GM12892 (cell line): Measurements from ENCODE around the gene LRP1-AS.

Experiments used
- DNase-seq: peaks from one replicate; pipeline ENCODE4 v3.0.0; 2011; ENCODE audit not compliant: insufficient read length
- FAIRE-seq: peaks from 2 replicates; lab custom pipeline; 2011; peaks lifted over from hg19 to GRCh38; lab: Jason Lieb, UNC
- POLR2A ChIP-seq: IDR thresholded peaks from 2 replicates; pipeline ENCODE4 v1.6.1; 2011; ENCODE audit warnings: low read depth, low read length, control low read depth
- POLR2AphosphoS5 ChIP-seq: IDR thresholded peaks from 2 replicates; pipeline ENCODE4 v1.6.1; 2011; ENCODE audit warnings: low read depth, low read length, control low read depth
- TAF1 ChIP-seq: IDR thresholded peaks from 2 replicates; pipeline ENCODE4 v1.6.1; 2011; ENCODE audit warnings: low read depth, mild to moderate bottlenecking, control low read depth, low read length, borderline replicate concordance

Gene LRP1-AS

GRCh38 chr12:57178213-57178612 lies 30.8 kb upstream of the LRP1-AS start:
- DNase-seq: no peak

GRCh38 chr12:57177354-57177753 lies 29.9 kb upstream of the LRP1-AS start:
- FAIRE-seq (no peak), DNase-seq (no peak)
- TF ChIP-seq TAF1: no peak
- TF ChIP-seq POLR2A: no peak
- no peak for TF ChIP-seq POLR2AphosphoS5

More at GRCh38 chr12:57178213-57178612, 30.8 kb upstream of the LRP1-AS start:
- FAIRE-seq: no peak
- TF ChIP-seq POLR2A: no peak
- TF ChIP-seq POLR2AphosphoS5: no peak
- no peak for TF ChIP-seq TAF1

GRCh38 chr12:57176846-57177245 lies 29.4 kb upstream of the LRP1-AS start:
- DNase-seq (no peak), FAIRE-seq (no peak)
- TF ChIP-seq POLR2A: no peak
- TF ChIP-seq TAF1: no peak
- no peak for TF ChIP-seq POLR2AphosphoS5

- no peak for DNase-seq
- FAIRE-seq: no peak
- TF ChIP-seq POLR2A: no peak
- no peak for TF ChIP-seq POLR2AphosphoS5
- TF ChIP-seq TAF1: no peak
Observed at GRCh38 chr12:57176139-57176477, 28.7 kb upstream of the LRP1-AS start.

- FAIRE-seq: no peak
- DNase-seq: no peak
Observed at GRCh38 chr12:57175428-57176138, 28.2 kb upstream of the LRP1-AS start.

GRCh38 chr12:57173683-57174082 lies 26.3 kb upstream of the LRP1-AS start:
- DNase-seq (no peak), FAIRE-seq (no peak)
- no peak for TF ChIP-seq POLR2AphosphoS5
- TF ChIP-seq TAF1: no peak
- no peak for TF ChIP-seq POLR2A

More at GRCh38 chr12:57175428-57176138, 28.2 kb upstream of the LRP1-AS start:
- TF ChIP-seq POLR2A (no peak), POLR2AphosphoS5 (no peak), TAF1 (no peak)

GRCh38 chr12:57173089-57173488 lies 25.7 kb upstream of the LRP1-AS start:
- TF ChIP-seq POLR2AphosphoS5 (no peak), TAF1 (no peak), POLR2A (no peak)
- FAIRE-seq (no peak), DNase-seq (no peak)

GRCh38 chr12:57171668-57172067 lies 24.2 kb upstream of the LRP1-AS start:
- FAIRE-seq (no peak), DNase-seq (no peak)
- TF ChIP-seq TAF1: no peak
- TF ChIP-seq POLR2AphosphoS5: no peak
- TF ChIP-seq POLR2A: no peak

- TF ChIP-seq POLR2A: no peak
- no peak for TF ChIP-seq TAF1
- no peak for TF ChIP-seq POLR2AphosphoS5
- no peak for FAIRE-seq
- DNase-seq: no peak
Observed at GRCh38 chr12:57170927-57171326, 23.5 kb upstream of the LRP1-AS start.

- no peak for FAIRE-seq
Observed at GRCh38 chr12:57170408-57170807, 23.0 kb upstream of the LRP1-AS start.

GRCh38 chr12:57169969-57170368 lies 22.6 kb upstream of the LRP1-AS start:
- TF ChIP-seq POLR2AphosphoS5 (no peak), TAF1 (no peak), POLR2A (no peak)
- DNase-seq (no peak), FAIRE-seq (no peak)

More at GRCh38 chr12:57170408-57170807, 23.0 kb upstream of the LRP1-AS start:
- no peak for DNase-seq
- TF ChIP-seq TAF1 (no peak), POLR2A (no peak), POLR2AphosphoS5 (no peak)
